HTERT RPE-1 (cell line): ENCODE results near the gene RCSD1.
"Not testable (repeated sequence)": the region's sequence is repeated elsewhere in the genome, so short reads cannot be mapped to it uniquely, and the experiment has no call there.

Experiments
- in situ Hi-C: fragments of 300-500 bp; cut with MboI; formaldehyde crosslinking; loops from 4 replicates; pipeline ENCODE4 v1.14.3; 2020; ENCODE audit warnings: low sequenced_read_pairs

RCSD1 gene

GRCh38 chr1:167734841-167735240 lies 104.8 kb downstream of the RCSD1 start:
- in situ Hi-C loops: no loop called here

GRCh38 chr1:167737169-167737568 lies 107.1 kb downstream of the RCSD1 start:
- in situ Hi-C loops: no loop called here

- in situ Hi-C loops: no loop called here
Observed at GRCh38 chr1:167738158-167738557, 108.1 kb downstream of the RCSD1 start.

- in situ Hi-C loops: no loop called here
Observed at GRCh38 chr1:167739752-167740151, 109.7 kb downstream of the RCSD1 start.

- in situ Hi-C loops: not testable (repeated sequence)
Observed at GRCh38 chr1:167741103-167741502, 111.1 kb downstream of the RCSD1 start.

GRCh38 chr1:167742392-167743057 lies 112.5 kb downstream of the RCSD1 start:
- in situ Hi-C loops: not testable (repeated sequence)

- in situ Hi-C loops: no loop called here
Observed at GRCh38 chr1:167744901-167745300, 114.9 kb downstream of the RCSD1 start.

- in situ Hi-C loops: no loop called here
Observed at GRCh38 chr1:167746013-167746672, 116.1 kb downstream of the RCSD1 start.

GRCh38 chr1:167746988-167747655 lies 117.1 kb downstream of the RCSD1 start:
- in situ Hi-C loops: no loop called here

- in situ Hi-C loops: no loop called here
Observed at GRCh38 chr1:167747988-167748387, 118.0 kb downstream of the RCSD1 start.

GRCh38 chr1:167748906-167749305 lies 118.9 kb downstream of the RCSD1 start:
- in situ Hi-C loops: no loop called here

GRCh38 chr1:167749741-167750140 lies 119.7 kb downstream of the RCSD1 start:
- in situ Hi-C loops: no loop called here

GRCh38 chr1:167750641-167751040 lies 120.6 kb downstream of the RCSD1 start:
- in situ Hi-C loops: no loop called here

GRCh38 chr1:167751676-167752075 lies 121.6 kb downstream of the RCSD1 start:
- in situ Hi-C loops: no loop called here

GRCh38 chr1:167752219-167752985 lies 122.4 kb downstream of the RCSD1 start:
- in situ Hi-C loops: no loop called here

- in situ Hi-C loops: no loop called here
Observed at GRCh38 chr1:167755654-167756053, 125.6 kb downstream of the RCSD1 start.
